Iris pigment epithelial cell (primary cell): ENCODE measurements around the gene CCL28.

Experiments used
- DNase-seq: peaks from one replicate; pipeline ENCODE4 v3.0.0-alpha.2; 2011; ENCODE audit warnings: low read depth

CCL28 gene

DNA sequence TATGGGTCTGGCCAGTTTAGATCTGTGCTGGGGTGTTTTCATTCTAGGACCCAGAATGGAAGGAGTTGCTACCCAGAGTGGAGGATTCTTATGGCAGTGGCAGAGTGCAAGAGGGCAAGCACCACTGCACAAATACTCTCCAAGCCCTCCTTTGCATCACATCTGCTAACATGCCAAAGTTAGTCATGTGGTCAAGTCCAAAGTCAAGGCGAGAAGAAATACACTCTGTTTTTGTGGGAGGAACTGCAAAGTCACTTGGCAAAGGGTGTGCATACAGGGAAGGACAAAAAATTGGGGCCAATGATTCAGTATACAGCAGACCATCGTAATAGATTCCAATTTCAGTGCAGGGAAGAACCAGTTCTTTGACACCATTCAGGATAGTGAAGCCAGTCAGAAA, 55.1 kb downstream of the CCL28 start:
- DNase-seq: no peak

DNA sequence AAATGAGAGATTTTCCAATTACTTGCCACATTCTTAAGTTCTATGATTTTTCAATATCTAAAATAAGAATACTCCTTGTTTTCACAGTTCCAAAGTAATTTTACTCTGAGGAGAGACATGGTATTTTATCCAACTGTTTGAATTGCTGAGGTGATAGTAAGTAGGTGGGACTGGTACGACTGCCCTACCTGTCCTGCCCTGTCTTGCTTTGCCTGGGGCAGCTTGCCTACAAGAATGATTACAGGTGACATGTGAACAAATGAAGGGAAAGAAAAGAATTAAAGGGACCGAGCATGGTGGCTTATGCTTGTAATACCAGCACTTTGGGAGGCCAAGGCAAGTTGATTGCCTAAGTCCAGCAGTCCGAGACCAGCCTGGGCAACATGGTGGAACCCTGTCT, 57.4 kb downstream of the CCL28 start:
- no peak for DNase-seq

DNA sequence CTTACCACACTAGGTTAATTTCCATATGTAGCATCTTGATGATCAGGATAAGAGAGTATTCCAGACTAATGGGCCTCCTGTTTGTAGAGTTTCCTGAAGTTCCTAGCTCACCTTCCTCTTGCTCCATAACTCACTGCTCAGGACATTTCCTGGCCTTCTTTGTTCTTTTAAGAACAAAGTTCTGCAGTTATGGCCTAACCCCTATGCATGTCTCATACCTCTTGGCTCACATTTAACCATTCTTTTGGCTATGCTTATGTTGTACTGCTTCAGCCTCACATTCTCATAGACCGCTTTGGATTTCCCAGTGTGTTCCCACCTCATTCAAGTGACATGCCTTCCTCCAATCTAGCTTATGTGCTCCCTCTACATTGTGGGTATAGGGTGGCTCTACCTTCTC, 58.5 kb downstream of the CCL28 start:
- no peak for DNase-seq

DNA sequence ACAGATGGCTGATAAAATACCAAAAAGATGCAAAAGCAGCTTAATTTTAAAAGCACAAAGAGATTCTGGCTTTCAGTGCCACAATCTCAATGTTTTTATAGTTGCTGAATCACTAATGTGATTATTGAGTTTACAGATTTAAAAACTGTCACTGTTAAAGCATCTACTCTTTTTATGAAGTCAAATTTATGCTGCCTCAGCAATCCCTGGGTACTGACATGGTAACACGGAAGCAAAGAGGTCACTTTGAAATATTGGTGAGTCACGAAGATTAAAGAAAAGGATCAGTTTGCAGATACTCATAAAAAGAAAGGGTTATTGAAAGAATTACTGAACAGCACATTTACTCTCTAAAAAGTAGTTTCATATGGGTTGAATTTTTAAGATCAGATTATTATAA, 59.3 kb downstream of the CCL28 start:
- no peak for DNase-seq

DNA sequence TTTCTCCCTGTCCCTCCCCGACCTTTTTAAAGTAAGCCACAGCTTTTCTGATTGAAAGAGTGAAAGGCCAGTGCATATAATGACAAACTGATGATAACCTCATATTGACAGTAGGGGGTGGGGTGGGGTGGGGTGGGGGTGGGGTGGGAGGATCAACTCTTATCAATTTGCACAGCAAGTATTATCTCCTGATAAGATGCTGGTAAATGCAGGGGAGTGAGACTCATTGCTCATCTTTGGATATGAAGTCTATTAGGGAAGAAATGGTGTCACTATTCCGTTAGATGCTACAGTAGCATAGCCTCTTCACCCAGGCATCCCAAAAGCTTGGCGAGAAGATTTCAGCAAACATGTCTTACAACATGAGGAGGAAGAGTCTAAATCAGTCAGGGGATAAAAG, 60.1 kb downstream of the CCL28 start:
- DNase-seq: no peak

DNA sequence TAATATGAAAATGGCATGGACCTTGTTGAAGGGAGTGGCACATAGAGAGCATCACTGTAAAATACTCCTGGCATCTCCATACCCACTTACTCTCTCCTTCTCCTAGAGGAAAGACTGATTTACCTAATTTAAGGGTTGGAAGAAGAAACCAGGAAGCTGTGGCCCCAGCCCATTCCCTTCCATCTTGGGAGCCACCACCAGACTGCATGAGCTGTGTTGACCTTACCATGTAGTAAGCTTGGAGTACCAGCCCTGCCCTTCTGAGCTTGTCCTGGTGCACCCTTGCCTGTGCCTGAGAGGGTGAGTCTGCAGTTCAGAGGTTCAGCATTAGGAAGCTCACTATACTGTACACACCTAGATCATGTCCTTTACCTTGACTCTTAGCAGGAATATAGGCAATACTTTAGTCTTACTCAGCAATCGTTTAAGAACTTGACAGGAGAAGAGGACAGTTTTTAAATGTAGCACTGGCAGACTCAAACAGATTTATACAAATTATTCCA, 63.3 kb downstream of the CCL28 start:
- DNase-seq: no peak

DNA sequence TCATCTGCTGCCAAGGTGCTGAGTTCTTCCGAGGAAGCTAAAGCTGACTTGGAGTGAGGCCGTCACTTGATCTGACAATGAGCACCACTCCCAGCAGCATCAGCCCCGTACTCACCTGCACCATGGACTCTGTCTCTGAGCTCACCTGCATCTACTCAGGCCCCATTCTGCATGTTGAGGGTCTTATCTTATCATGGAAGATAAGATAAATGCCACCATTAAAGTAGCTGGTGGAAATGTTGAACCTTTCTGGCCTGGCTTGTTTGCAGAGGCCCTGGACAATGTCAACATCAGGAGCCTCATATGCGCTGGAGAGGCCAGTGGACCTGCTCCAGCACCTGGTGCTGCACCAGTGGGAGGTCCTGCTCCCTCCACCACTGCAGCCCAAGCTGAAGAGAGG, 64.0 kb downstream of the CCL28 start:
- DNase-seq: no peak

DNA sequence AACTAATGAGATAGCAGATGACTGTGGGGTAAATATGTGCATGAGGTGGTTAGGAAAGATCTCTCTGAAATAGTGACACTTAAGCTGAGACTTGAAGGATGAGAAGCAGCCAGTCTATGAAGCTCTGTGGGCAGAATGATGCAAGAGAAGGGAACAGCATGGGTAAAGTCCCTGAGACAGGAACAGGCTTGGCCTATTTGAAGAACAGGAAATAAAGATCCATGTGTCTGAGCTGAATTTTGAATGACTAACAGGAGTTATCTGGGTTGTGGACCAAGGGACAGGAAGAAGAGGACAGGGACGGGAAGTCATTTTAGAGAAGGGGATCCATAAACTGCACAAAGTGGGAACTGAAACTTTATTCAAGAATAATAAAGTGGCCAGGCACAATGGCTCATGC, 73.3 kb downstream of the CCL28 start:
- DNase-seq: peak; percentile 33

DNA sequence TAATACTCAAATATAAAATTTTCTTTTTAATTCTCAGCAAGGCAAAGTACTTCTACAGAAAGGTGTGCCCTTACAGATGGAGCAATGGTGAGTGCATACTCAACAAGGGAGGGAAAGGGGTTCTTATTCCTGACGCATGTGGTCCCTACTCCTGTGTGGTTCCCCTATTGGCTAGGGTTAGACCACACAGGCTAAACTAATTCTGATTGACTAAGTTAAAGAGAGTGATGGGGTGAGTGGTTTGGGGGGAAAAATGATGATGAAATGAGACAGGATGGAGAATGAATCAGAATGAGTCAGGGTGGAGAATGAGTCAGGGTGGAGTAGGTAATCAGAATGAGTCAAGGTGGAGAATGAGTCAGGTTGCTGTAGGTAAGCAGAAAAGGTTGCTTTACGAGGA, 76.0 kb downstream of the CCL28 start:
- DNase-seq: no peak

DNA sequence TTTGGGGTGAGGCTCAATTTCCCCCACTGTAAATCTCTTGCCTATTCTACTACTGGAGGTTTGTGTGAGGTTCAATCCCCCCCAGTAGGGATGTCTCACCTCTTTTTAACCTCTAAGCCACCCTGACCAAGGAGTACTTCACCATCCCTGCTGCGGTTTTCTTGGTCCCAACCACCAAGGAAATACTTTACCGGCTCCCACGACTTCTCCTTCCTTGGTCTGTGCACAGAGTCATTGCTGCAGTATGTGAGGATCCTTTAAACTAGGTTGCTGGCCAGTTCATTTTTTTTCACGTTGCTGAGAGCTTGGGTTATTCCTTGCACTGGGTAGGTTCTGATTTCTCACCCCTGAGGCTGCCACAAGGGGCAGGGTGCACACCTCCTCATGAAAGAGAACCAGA, 76.5 kb downstream of the CCL28 start:
- no peak for DNase-seq

DNA sequence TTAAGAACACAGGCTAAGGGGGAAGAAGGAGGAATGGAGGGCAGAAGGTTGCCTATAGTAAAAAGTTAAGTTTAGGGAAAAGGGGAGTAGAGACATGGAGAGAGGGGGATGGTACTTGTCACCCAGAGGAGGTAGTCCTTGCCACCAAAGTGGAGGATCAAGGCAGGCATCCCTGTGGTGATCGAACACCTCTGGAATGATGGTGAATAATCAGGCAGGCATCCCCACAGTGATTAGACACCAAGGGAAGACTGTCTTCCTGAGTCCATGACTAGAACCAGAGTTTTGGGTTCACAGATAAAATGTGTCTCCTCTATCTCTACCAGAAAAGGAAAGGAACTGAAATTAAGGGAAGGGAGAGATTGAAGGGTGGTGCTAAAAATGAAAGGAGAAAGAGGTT, 79.8 kb downstream of the CCL28 start:
- no peak for DNase-seq
